ENCODE data around the gene TACC3. TPM values are rescaled to one million over a fixed set of nuclear protein-coding genes. Genes with fewer than 3 reads are reported as not detected.

Gene TACC3
- total RNA-seq, 2 donors from 2014 or later, result 20.6 to 99.7 TPM

DNA sequence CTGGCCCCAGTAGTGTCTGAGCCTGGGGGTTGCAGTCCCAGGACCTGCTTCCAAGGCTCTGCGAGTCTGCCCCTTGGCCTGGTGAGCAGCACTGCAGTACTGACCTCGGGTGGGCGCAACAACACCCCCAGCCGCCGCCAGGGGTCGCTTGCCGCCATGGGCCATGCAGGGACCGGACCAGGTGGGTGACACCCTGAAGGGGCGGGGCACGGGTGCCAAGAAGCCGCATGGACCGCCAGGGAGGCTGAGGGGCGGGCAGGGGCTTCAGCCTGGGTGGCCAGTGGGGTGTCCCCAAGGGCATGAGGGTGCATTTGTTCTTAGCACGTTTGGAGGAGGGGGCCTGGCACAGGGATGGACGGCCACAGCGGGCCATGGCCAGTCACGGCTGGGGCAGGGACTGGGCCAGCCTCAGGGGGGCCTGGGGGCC lies 25.0 kb downstream of the TACC3 start:
- DNase-seq, result peak; percentile 75
- Histone ChIP-seq H3K36me3 (no peaks in the 10 kb centered on the region), H3K4me3 (no peak overlapping the region), H3K27ac (no peak overlapping the region), H3K27me3 (no peaks in the 10 kb centered on the region), H3K9me3 (no peaks in the 10 kb centered on the region), H3K4me1 (no peaks in the 10 kb centered on the region), H3K9ac (ENCODE audit: low read depth in 2 of 2, low read length in 2 of 2) (no peak overlapping the region)
- TF ChIP-seq, protein P1, sequence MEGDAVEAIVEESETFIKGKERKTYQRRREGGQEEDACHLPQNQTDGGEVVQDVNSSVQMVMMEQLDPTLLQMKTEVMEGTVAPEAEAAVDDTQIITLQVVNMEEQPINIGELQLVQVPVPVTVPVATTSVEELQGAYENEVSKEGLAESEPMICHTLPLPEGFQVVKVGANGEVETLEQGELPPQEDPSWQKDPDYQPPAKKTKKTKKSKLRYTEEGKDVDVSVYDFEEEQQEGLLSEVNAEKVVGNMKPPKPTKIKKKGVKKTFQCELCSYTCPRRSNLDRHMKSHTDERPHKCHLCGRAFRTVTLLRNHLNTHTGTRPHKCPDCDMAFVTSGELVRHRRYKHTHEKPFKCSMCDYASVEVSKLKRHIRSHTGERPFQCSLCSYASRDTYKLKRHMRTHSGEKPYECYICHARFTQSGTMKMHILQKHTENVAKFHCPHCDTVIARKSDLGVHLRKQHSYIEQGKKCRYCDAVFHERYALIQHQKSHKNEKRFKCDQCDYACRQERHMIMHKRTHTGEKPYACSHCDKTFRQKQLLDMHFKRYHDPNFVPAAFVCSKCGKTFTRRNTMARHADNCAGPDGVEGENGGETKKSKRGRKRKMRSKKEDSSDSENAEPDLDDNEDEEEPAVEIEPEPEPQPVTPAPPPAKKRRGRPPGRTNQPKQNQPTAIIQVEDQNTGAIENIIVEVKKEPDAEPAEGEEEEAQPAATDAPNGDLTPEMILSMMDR (IDR thresholded peaks at IDR 0.05), result peak; percentile 74
- intact Hi-C loops (cut with DNase I), result loop anchor here (2.0 to 5.0 kb wide), 2 partner anchors 65 to 151 kb away; no protein-coding TSS in a partner anchor

DNA sequence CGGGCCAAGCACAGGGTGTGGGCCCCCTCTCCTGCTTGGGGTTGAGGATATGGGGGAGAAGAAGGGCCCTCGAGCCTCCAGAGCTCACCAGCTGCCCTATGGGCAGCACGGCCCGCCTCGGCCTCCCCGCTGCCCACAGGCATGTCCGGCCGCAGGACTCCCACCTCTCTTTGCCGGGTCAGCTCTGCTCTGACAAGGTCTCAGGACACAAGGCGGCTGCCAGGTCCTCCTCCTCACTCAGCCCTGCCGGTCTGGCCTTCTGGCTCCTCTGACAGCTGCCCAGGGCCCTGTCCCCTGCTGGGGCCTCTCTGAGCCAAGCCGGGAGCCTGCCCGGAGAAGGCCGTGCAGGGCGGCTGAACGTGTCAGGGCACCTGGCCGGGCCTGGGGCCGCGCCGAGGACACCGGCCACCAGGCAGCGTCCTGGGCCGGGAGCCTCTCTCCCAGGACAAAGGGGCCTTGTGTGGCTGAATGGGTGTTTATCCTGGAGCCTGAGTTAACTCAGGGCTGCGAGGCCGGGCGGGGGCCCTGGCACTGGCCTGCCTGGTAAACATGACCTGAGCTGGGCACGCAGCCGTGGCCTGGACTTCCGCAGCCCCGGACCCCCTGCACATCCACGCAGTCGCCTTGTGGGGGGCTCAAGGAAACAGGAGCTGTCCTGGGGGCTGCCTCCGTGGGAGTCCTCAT lies 25.7 kb downstream of the TACC3 start:
- Histone ChIP-seq H3K4me3 (no peak overlapping the region), H3K27ac (no peak overlapping the region), H3K4me1 (peaks cover 5% of the 10 kb centered on the region), H3K9ac (ENCODE audit: low read depth in 2 of 2, low read length in 2 of 2) (no peak overlapping the region), H3K36me3 (no peaks in the 10 kb centered on the region), H3K27me3 (no peaks in the 10 kb centered on the region), H3K9me3 (no peaks in the 10 kb centered on the region)
- TF ChIP-seq, protein P1 (IDR thresholded peaks at IDR 0.05), result no peak
- intact Hi-C loops (cut with DNase I), result loop anchor here (2.0 to 5.0 kb wide), 2 partner anchors 64 to 150 kb away; no protein-coding TSS in a partner anchor
- DNase-seq, result no peak

DNA sequence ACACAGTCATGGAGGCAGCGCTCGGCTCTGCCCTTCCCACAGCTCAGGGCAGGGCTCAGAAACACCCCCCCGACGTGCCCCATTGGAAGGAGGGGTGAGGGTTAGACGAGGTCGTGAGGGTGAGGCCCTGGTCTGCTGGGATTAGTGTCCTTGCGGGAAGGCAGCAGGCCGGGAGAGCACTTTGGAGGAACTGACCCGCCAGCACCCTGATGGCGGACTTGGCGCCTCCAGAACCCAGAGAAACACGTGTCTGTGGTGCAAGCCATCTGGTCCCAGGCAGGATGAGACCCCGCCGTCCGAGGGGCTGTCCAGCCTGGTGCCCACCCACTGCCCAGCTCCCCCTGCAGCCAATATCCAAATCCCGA lies 26.3 kb downstream of the TACC3 start:
- H3K36me3 ChIP-seq, result no peaks in the 10 kb centered on the region
- H3K9ac ChIP-seq (ENCODE audit: low read depth in 2 of 2, low read length in 2 of 2), result no peak overlapping the region
- DNase-seq, result no peak
- intact Hi-C loops (cut with DNase I), result loop anchor here (2.0 to 5.0 kb wide), 2 partner anchors 63 to 150 kb away; no protein-coding TSS in a partner anchor
- H3K27ac ChIP-seq, result no peak overlapping the region
- H3K4me3 ChIP-seq, result no peak overlapping the region
- TF ChIP-seq, protein P1 (IDR thresholded peaks at IDR 0.05), result no peak
- peaks cover 10% of the 10 kb centered on the region for H3K4me1 ChIP-seq
- H3K27me3 ChIP-seq, result no peaks in the 10 kb centered on the region
- no peaks in the 10 kb centered on the region for H3K9me3 ChIP-seq

DNA sequence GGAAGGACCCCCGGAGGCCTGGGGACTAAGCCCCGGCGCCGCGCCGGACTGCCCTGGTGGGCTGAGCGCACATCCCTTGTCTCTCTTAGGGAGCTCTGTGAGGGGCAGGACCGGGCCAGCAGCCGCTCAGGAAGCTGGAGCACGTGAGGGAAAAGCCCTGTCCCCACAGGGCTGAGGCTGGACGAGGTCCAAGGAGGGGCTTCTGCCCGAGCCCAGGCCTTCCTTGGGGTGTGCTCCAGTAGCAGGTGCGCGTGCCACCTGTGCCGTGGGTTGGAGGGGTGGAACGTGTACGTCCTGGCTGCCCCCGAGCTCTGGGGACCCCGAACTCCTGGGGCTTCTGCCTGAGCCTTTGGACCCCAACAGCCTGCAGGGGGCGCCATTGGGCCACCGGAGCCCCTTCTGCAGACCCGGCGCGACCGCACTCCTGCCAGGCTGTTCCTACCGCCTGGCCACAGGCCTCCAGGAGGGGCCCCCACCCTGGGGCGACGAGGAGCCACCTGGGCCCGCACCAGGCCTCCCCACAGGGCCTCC lies 27.2 kb downstream of the TACC3 start:
- H3K9me3 ChIP-seq, result no peaks in the 10 kb centered on the region
- no peaks in the 10 kb centered on the region for H3K27me3 ChIP-seq
- no peaks in the 10 kb centered on the region for H3K36me3 ChIP-seq
- TF ChIP-seq, protein P1 (IDR thresholded peaks at IDR 0.05), result peak; percentile 84
- peaks cover 13% of the 10 kb centered on the region for H3K4me1 ChIP-seq
- no peak overlapping the region for H3K9ac ChIP-seq (ENCODE audit: low read depth in 2 of 2, low read length in 2 of 2)
- peak; percentile 79 for DNase-seq
- intact Hi-C loops (cut with DNase I), result loop anchor here (5.0 kb wide), 1 partner anchor 149 kb away; no protein-coding TSS in a partner anchor
- no peak overlapping the region for H3K4me3 ChIP-seq
- no peak overlapping the region for H3K27ac ChIP-seq

DNA sequence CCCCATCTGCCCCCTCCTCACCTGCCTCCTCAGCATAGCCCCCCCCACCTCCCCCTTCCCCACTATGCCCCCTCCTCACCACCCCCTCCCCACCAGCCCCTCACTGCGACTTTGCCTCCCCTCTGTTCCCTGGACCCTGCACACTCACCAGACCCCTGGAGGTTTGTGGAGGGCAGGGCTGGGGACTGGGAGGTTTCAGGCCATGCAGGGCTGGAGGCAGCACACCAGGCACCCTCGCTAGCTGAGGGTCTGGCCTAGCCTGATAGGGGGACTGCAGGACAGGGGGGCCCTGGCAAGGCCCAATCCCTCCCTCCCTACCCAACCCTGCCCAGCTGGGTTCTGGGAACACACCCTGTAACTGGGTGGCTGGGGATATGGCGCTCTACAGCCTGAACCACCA lies 28.0 kb downstream of the TACC3 start:
- Histone ChIP-seq H3K9me3 (no peaks in the 10 kb centered on the region), H3K4me3 (no peak overlapping the region), H3K27me3 (no peaks in the 10 kb centered on the region), H3K4me1 (peaks cover 13% of the 10 kb centered on the region), H3K36me3 (no peaks in the 10 kb centered on the region), H3K27ac (no peak overlapping the region), H3K9ac (ENCODE audit: low read depth in 2 of 2, low read length in 2 of 2) (no peak overlapping the region)
- TF ChIP-seq, protein P1 (IDR thresholded peaks at IDR 0.05), result no peak
- DNase-seq, result no peak
- intact Hi-C loops (cut with DNase I), result loop anchor here (5.0 kb wide), 1 partner anchor 148 kb away; no protein-coding TSS in a partner anchor
